HG03103 (cell line): ENCODE measurements around the gene GFY.

Source experiments
- ATAC-seq: cut with Tn5 transposase; IDR thresholded peaks from one replicate; pipeline ENCODE4 v1.9.1; 2021; ENCODE audit warnings: low read depth; ENCODE audit not compliant: unreplicated experiment

Gene GFY

GRCh38 chr19:49427855-49428546 is 2.8 kb downstream of the GFY start:
- no peak for ATAC-seq

DNA sequence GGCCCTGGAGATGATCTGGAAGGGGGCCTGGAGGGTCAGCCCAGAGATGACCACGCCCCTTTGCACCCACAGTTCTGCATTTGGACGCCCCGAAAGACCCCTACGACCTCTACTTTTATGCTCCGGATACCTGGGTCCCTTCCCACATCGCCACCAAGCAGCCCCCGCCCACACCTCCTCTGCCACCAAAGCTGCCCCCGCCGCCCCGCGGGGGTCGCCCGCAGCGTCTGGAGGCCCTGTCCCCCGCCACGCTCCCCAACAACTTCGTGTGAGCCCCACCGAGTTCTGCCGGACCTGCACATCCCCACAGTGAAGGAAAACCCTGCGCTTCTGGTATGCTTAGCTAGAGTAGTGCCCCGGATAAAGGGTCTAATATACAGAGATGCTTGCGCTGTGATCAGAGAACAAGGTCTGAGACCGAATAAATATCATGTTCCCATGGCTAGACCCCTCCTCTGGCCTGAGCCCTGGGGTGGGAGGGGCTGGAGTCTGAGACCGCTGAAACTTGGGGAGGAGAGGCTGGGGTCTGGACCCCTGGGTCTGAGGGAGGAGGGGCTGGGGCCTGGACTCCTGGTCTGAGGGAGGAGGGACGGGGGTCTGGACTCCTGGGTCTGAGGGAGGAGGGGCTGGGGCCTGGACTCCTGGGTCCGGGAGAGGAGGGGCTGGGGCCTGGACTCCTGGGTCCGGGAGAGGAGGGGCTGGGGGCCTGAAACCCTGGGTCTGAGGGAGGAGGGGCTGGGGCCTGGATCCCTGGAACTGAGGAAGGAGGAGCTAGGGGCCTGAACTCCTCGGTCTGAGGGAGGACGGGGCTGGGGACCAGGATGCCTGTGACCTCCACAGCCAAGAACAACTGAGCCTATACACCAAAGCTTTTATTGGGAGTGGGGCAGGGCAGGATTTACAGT is 3.6 kb downstream of the GFY start:
- no peak for ATAC-seq

GRCh38 chr19:49430172-49430677 is 5.0 kb downstream of the GFY start:
- no peak for ATAC-seq

DNA sequence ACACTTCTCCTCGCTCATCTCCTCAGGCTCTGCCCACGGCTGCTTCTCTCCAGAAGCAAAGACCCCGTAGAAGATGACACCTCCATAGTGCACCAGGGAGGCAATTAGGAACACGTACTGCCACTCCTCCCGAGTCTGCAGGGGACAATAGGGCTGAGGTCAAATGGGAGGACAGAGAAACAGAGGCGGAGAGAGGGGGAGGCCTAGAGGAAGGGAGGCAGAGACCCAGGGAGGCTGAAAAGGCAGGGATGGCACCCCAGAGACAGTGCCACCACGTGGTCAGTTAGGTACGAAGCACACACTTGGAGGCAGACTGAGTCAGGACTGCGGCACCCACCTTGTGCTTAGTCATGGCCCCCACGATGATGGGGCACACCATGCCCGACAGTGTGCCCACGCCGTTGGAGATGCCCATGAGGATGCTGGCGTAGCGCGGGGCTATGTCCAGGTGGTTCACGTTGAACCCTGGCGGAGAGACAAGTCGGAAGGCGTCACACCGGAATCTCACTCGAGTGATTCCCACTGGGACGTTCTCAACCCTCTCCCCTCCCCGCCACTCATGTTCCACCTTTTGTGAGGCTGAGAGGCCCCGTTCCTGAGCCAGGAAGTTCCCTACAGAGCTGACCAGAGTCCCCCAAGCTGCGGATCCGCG is 5.6 kb downstream of the GFY start:
- no peak for ATAC-seq

GRCh38 chr19:49431330-49431749 is 6.2 kb downstream of the GFY start:
- ATAC-seq: no peak

DNA sequence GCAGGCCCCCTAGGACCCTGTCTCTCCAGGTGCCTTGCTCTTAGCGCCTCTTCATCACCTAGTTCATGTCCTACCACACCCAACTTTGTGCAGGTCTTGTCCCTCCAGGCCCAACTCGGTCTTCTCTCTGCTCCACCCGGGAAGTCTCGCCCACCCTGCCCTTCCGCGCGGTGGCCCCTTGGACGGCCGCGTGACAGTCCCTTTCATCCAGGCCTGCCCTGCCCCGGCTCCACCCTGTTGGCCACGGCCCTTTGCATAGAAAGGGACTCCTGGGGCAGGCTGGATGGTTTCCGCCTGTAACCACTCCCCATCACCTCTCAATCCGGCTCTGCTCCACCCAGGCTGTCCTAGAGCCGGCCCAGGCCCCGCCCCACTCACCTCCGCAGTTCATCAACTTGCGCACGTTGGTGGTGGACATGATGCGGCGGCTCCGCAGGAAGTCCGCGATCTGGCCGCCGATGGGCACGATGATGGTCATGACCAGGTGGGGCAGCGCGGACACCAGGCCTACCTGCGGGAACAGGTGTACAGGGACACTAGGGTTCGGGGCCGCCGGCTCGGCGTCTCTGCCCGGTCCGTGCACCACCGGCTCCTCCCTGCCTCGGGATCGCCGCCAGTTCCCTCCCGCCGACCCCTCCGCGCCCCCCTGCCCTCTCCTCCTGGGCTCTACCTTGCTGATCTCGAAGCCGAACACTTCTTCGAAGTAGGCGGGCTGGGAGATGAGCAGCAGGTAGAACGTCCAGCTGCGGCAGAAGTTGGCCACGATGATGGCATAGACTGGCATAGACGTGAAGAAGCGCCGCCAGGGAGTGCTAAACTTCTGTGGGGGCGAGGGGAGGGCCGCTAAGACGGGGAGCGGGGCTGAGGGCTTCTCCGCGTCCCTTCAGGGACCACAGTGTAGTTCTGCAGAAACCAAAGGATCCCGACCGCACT is 7.2 kb downstream of the GFY start:
- no peak for ATAC-seq

- ATAC-seq: no peak
These were observed 8.2 kb downstream of the GFY start for GRCh38 chr19:49433240-49433901.

DNA sequence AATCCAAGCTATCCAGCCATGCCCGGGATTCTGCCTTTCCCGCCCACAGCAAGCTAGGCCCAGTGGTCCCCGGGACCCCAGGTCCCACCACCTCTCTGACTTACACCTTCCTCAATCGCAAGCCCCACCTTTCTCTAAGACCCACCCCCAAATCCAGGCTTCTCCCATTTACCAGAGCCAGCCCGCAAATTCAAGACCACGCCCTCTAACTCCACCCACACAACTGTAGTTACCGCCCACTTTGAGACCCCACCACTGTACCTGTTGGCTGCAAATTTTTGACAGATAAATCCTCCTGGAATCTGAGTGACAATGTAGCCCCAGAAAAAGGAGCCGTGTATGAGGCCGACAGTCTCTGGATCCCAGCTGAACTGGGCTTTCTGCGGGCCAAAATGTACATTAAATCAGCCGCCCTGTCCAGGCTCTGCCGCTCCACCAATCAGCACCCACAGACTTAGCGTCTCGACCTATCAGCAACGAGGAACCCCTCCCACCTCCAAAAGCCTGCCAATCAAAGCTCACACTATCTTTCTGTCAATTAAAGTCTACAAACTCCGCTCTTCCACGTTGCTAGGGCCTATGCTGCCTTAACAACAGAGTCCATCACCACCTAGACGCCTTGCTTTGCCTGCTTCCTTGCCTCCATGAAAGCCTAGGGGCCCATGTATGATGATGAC is 9.9 kb downstream of the GFY start:
- no peak for ATAC-seq

GRCh38 chr19:49435670-49436069 is 10.5 kb downstream of the GFY start:
- no peak for ATAC-seq

GRCh38 chr19:49436381-49437017 is 11.3 kb downstream of the GFY start:
- ATAC-seq: no peak

DNA sequence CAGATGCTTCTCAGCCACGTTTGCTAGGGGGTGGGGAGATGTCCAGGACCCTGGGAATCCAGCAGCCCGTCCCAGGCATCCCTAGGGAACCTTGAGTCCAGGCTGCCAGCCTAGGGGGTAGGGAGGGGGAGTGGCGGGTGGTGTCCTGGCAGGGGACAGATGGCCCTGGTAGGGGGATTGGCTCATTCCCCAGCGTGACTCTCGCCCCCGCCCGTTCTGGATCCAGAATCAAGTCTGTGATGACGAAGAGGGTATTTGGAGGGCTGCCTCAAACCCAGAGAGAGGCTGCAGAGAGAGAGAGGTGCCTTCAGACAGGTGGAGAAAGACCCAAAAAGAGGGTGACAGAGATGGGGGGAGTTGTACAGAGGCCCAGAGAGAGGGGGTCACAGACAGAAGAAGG is 12.0 kb downstream of the GFY start:
- ATAC-seq: no peak

DNA sequence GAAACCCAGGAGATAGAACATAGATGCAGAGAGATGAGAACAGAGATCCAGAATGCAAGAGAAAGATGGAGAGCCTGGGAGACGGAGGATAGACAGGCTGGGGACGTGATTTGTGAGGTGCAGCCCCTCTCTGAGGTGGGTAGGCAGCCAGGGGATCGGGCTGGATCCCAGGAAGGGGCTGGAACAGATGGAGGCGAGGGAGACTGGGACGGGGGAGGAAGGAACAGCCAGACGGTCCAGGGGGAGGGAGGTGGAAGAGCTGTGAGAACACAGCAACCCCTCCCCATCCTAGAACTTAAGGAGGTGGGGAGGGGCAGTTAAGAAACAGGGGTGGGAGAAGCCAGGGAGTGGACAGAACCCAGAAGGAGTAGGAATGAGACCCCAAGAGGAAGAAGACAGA is 13.1 kb downstream of the GFY start:
- ATAC-seq: no peak

- no peak for ATAC-seq
These were observed 14.6 kb downstream of the GFY start for GRCh38 chr19:49439836-49440235.

GRCh38 chr19:49440439-49441209 is 15.4 kb downstream of the GFY start:
- ATAC-seq: no peak

DNA sequence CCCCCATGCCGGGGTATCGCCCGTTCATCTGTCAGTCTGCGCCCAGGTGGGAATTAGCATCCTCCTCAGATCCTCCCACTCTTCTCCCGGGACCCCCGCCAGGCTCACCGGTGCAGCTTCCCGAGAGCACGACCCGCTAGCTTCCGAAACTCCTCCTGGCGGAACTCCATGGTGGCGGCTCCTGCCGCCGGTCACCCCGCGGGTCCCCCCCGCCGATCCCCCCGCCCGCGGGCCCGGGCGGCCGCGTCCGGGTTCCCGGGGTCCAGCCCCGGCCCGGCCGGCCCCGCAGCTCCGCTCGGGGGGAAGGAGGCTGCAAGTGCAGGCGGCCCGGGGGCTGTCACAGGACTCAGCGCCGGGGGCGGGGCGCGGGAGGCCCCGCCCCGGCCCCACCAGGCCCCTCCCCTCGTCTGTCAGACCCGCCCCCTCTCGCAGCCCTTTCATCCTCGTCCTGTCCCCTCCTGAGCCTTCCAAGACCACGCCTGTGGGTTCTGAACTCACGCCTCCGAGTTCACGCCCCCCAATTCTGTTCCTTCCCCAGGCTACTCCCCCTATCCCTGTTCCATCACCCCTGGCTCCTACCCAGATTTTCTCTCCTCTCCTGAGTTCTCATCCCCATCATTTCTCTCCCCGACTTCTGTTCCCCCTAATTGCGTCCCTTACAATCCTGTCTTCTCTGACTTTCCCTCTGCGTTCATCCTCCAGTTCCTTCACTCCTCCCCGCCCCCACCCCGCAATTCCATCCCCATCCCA is 16.2 kb downstream of the GFY start, which contains the start of gene SLC17A7:
Gene SLC17A7, minus strand, starts transcription at position 318 of the 750 bp plus-strand sequence. Its CDS starts 148 bp downstream, at position 170.
- ATAC-seq: no peak

DNA sequence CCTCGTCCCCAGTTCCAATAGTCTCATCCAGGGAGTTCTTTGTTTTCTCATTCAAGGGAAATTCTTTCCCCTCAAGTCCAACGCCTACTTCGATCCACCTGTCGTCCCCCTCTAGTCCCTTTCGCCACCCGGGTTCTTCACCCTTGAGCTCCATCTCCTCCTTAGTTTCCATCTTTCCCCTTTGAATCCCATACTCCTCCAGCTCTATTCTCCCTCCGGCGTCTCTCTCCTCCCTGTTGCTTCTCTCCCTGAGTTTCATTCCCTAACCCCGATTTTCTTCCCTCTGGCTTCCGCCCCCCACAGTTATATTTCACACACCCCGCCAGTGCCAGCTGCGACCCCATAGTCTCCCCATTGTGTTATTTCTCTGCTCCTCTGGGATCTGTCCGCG is 16.8 kb downstream of the GFY start:
- no peak for ATAC-seq

DNA sequence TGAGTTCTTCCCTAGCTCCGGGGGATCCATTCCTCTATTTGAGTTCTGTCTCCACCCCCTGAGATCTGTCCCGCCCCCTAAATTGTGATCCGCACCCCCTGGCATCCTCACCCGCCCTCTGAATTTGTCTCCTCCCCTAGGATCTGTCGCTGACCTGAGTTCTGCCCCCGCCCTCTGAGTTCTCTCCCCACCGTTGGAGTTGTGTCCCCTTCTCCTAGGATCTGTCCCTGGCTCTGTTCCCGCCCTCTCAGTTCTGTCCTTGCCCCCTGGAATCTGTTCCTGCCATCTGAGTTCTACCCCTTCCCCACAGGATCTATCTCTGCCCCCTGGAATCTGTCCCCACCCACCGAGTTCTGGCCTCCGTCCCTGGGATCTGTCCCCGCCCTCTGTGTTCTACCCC is 17.2 kb downstream of the GFY start:
- ATAC-seq: no peak
